HepG2 (cell line): Measurements from ENCODE around the gene TBC1D16. TPM values are rescaled to one million over a fixed set of nuclear protein-coding genes. Genes with fewer than 3 reads are reported as not detected.

ENCODE experiments used
- ADNP ChIP-seq: sonication (generic); formaldehyde crosslinking; IDR thresholded peaks from 2 replicates; pipeline ENCODE4 v1.4.0; 2020; ENCODE audit warnings: missing genetic modification reagents
- AHDC1 ChIP-seq: sonication (generic); formaldehyde crosslinking; IDR thresholded peaks from 2 replicates; pipeline ENCODE4 v1.5.1; 2020; ENCODE audit warnings: mild to moderate bottlenecking, missing genetic modification reagents, borderline replicate concordance
- GMEB1 ChIP-seq: sonication (generic); formaldehyde crosslinking; IDR thresholded peaks from 2 replicates; pipeline ENCODE4 v1.5.1; 2020; ENCODE audit warnings: missing genetic modification reagents, mild to moderate bottlenecking, borderline replicate concordance
- KDM2A ChIP-seq: sonication (generic); formaldehyde crosslinking; IDR thresholded peaks from 2 replicates; pipeline ENCODE4 v1.4.0; 2020; ENCODE audit warnings: low read depth, missing genetic modification reagents, borderline replicate concordance
- KLF16 ChIP-seq, 2 experiments: sonication (generic) in 1 of 2; formaldehyde crosslinking in 1 of 2; IDR thresholded peaks; 2 replicates each; pipeline versions ENCODE4 v1.6.1 to v1.8.0; 2016 to 2023; ENCODE audit warnings: missing genetic modification reagents in 2 of 2, missing compliant biosample characterization in 1 of 2
- NAIF1 ChIP-seq: sonication (generic); formaldehyde crosslinking; IDR thresholded peaks from 2 replicates; pipeline ENCODE4 v1.5.0; 2020; ENCODE audit warnings: mild to moderate bottlenecking, missing genetic modification reagents, borderline replicate concordance
- PHF20 ChIP-seq: sonication (generic); formaldehyde crosslinking; IDR thresholded peaks from 2 replicates; pipeline ENCODE4 v1.5.0; 2020; ENCODE audit warnings: mild to moderate bottlenecking, missing genetic modification reagents
- TGIF2 ChIP-seq: IDR thresholded peaks from 2 replicates; pipeline ENCODE4 v1.6.1; 2016; ENCODE audit warnings: control low read depth, missing compliant biosample characterization
- THAP8 ChIP-seq: sonication (generic); formaldehyde crosslinking; IDR thresholded peaks from 2 replicates; pipeline ENCODE4 v1.5.1; 2020; ENCODE audit warnings: missing genetic modification reagents, mild to moderate bottlenecking, borderline replicate concordance
- THYN1 ChIP-seq: sonication (generic); formaldehyde crosslinking; IDR thresholded peaks from 2 replicates; pipeline ENCODE4 v1.8.1; 2023; ENCODE audit warnings: low read depth, mild to moderate bottlenecking, moderate library complexity, missing genetic modification reagents, borderline replicate concordance
- TOPORS ChIP-seq: sonication (generic); formaldehyde crosslinking; IDR thresholded peaks from 2 replicates; pipeline ENCODE4 v1.8.0; 2023; ENCODE audit warnings: mild to moderate bottlenecking, missing genetic modification reagents
- ZBTB25 ChIP-seq: IDR thresholded peaks from 2 replicates; pipeline ENCODE4 v1.6.1; 2018; ENCODE audit warnings: missing genetic modification reagents
- ZFP36L1 ChIP-seq: sonication (generic); formaldehyde crosslinking; IDR thresholded peaks from 2 replicates; pipeline ENCODE4 v1.8.0; 2022; ENCODE audit warnings: mild to moderate bottlenecking, missing genetic modification reagents, moderate library complexity
- ZNF670 ChIP-seq: sonication (generic); formaldehyde crosslinking; IDR thresholded peaks from 2 replicates; pipeline ENCODE4 v1.8.0; 2022; ENCODE audit warnings: mild to moderate bottlenecking, missing genetic modification reagents, borderline replicate concordance
- polyA plus RNA-seq, 8 experiments: library from polyadenylated mRNA; depleted of rRNA in 3 of 8; stranded (reverse) in 7 of 8; unstranded in 1 of 8; fragments of >200 nt; fragmentation: Illumina TruSeq in 4 of 8; extraction: Trizol in 4 of 8; gene quantifications; 2 replicates each; pipeline versions ENCODE4 v1.2.1 to v1.2.3, GENCODE V29; 2011 to 2016; ENCODE audit warnings: low read depth in 4 of 8, missing spikeins in 1 of 8, mixed read lengths in 1 of 8; ENCODE audit not compliant: insufficient read depth in 1 of 8
- total RNA-seq, 5 experiments: library from RNA; depleted of rRNA; stranded (reverse); fragments of >200 nt; fragmentation: Illumina TruSeq; extraction: Trizol; gene quantifications; 2 replicates each; pipeline ENCODE4 v1.2.3, GENCODE V29; 2016; ENCODE audit warnings: low read depth in 1 of 5

Gene TBC1D16
- total and polyA plus RNA-seq, 2 of the 13 experiments (the other 11 are each of a cell fraction or from before 2014, with no cell fraction given) = 14.9 to 24.9 TPM

GRCh38 chr17:79930877-79931816 is 104.5 kb downstream of the TBC1D16 start (continued):
- TF ChIP-seq KLF16 (CRISPR knock-in tag; IDR thresholded peaks at IDR 0.05) (no peak), ZNF670 (CRISPR knock-in tag) (no peak), KDM2A (CRISPR knock-in tag) (peak; percentile 71; the same call in 1 of the 2 replicates), PHF20 (CRISPR knock-in tag) (no peak), ADNP (CRISPR knock-in tag) (no peak), THAP8 (CRISPR knock-in tag) (no peak), THYN1 (CRISPR knock-in tag) (no peak), GMEB1 (no peak; the same call in 1 of the 2 replicates), ZFP36L1 (no peak), NAIF1 (CRISPR knock-in tag) (no peak), AHDC1 (no peak), ZBTB25 (CRISPR knock-in tag) (no peak), TGIF2 (CRISPR knock-in tag) (no peak), TOPORS (no peak)
